Measurements from ENCODE around the gene TECPR2. TPM values are rescaled to one million over a fixed set of nuclear protein-coding genes. Genes with fewer than 3 reads are reported as not detected.

TECPR2 gene
- total RNA-seq, 1 experiment from 2014 or later = 29.7 TPM

DNA sequence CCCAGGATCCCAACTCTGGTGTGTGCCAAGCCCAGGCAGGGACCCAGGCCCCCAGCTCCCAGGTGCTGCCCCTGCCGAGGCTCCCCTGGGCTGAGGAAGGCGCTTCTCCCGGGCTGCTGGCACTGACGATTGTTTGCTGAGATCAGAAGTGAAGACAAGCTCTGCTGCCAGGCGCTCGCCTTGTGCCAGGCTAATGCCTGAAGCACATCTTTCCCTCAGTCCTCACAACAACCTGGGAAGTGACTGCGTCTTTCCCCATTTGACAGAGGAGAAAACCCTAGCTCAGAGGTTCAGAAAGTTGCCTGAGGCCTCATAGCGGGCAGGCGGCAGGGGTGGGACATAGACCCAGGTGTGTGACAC, 110.0 kb downstream of the TECPR2 start:
- CTCF ChIA-PET = interaction anchor here (0.6 kb wide), 1 partner anchor 10 kb away, joined by 4 read pairs; no protein-coding TSS in a partner anchor
- no TSS peak for BruUV-seq (replicated peaks)

DNA sequence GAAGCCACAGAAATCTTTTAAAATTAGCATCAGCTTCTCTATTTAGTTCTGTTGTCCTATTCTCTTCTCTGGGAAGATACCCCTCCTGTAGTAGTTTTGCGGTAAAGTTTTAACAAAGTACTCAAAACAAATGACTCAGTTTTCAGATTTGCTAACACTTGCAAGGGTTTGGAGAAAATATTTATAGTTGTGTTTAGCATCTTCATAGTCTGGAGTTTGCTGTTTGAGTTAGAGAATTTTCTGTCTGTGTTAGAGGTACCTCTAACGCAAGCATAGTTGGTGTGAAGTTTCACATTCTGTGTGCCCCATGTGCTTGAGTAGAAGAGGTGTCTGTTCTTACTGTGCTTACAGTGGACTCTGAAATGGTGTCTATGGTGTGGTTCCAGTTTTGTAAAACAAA, 110.8 kb downstream of the TECPR2 start:
- Histone ChIP-seq H2AFZ (no peak overlapping the region), H3F3A (ENCODE audit: insufficient read depth, low read depth) (peaks cover 18% of the 10 kb centered on the region), H3K4me3 (no peak overlapping the region), H3K27ac (no peak overlapping the region), H3K9me2 (ENCODE audit: insufficient read depth) (no peaks in the 10 kb centered on the region), H3K9me3 (ENCODE audit: insufficient read depth, low read depth) (peaks cover 5% of the 10 kb centered on the region), H3K4me1 (replicated peaks; ENCODE audit: insufficient read depth) (peaks cover 18% of the 10 kb centered on the region), H3K4me2 (no peak overlapping the region), H4K20me1 (ENCODE audit: insufficient read depth) (no peaks in the 10 kb centered on the region), H3K36me3 (ENCODE audit: low read depth) (peaks cover 6% of the 10 kb centered on the region), H3K27me3 (ENCODE audit: insufficient read depth, low read depth) (no peaks in the 10 kb centered on the region), H3K79me2 (ENCODE audit: low read depth) (no peaks in the 10 kb centered on the region)
- DNase-seq = no peak
- TF ChIP-seq, protein P1, sequence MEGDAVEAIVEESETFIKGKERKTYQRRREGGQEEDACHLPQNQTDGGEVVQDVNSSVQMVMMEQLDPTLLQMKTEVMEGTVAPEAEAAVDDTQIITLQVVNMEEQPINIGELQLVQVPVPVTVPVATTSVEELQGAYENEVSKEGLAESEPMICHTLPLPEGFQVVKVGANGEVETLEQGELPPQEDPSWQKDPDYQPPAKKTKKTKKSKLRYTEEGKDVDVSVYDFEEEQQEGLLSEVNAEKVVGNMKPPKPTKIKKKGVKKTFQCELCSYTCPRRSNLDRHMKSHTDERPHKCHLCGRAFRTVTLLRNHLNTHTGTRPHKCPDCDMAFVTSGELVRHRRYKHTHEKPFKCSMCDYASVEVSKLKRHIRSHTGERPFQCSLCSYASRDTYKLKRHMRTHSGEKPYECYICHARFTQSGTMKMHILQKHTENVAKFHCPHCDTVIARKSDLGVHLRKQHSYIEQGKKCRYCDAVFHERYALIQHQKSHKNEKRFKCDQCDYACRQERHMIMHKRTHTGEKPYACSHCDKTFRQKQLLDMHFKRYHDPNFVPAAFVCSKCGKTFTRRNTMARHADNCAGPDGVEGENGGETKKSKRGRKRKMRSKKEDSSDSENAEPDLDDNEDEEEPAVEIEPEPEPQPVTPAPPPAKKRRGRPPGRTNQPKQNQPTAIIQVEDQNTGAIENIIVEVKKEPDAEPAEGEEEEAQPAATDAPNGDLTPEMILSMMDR (conservative IDR thresholded peaks at IDR 0.05) = no peak
- TF ChIP-seq EZH2 (IDR thresholded peaks at IDR 0.05; ENCODE audit: low read depth) = no peak
- no TSS peak for BruUV-seq (replicated peaks)
- intact Hi-C loops (cut with micrococcal nuclease; ENCODE audit: unreplicated experiment) = no loop called here
- CTCF ChIA-PET = interaction anchor here (0.6 kb wide), 1 partner anchor 11 kb away, joined by 4 read pairs; no protein-coding TSS in a partner anchor
- POLR2A ChIA-PET (ENCODE audit: unreplicated experiment) = no interaction called here

More for the DNA sequence above, 110.0 kb downstream of the TECPR2 start:
- Histone ChIP-seq H3K27me3 (ENCODE audit: insufficient read depth, low read depth) (no peaks in the 10 kb centered on the region), H3K27ac (no peak overlapping the region), H3K36me3 (ENCODE audit: low read depth) (peaks cover 14% of the 10 kb centered on the region), H3F3A (ENCODE audit: insufficient read depth, low read depth) (peaks cover 21% of the 10 kb centered on the region), H2AFZ (no peak overlapping the region), H3K4me2 (no peak overlapping the region), H3K4me1 (replicated peaks; ENCODE audit: insufficient read depth) (peaks cover 21% of the 10 kb centered on the region), H3K79me2 (ENCODE audit: low read depth) (no peaks in the 10 kb centered on the region), H4K20me1 (ENCODE audit: insufficient read depth) (no peaks in the 10 kb centered on the region), H3K9me2 (ENCODE audit: insufficient read depth) (no peaks in the 10 kb centered on the region), H3K4me3 (no peak overlapping the region), H3K9me3 (ENCODE audit: insufficient read depth, low read depth) (peaks cover 12% of the 10 kb centered on the region)
- TF ChIP-seq, protein P1 (conservative IDR thresholded peaks at IDR 0.05) = no peak
- TF ChIP-seq EZH2 (IDR thresholded peaks at IDR 0.05; ENCODE audit: low read depth) = no peak
- intact Hi-C loops (cut with micrococcal nuclease; ENCODE audit: unreplicated experiment) = no loop called here
- no peak for DNase-seq
- POLR2A ChIA-PET (ENCODE audit: unreplicated experiment) = interaction anchor here (0.6 kb wide), 1 partner anchor 420 kb away, joined by 13 read pairs; no protein-coding TSS in a partner anchor

DNA sequence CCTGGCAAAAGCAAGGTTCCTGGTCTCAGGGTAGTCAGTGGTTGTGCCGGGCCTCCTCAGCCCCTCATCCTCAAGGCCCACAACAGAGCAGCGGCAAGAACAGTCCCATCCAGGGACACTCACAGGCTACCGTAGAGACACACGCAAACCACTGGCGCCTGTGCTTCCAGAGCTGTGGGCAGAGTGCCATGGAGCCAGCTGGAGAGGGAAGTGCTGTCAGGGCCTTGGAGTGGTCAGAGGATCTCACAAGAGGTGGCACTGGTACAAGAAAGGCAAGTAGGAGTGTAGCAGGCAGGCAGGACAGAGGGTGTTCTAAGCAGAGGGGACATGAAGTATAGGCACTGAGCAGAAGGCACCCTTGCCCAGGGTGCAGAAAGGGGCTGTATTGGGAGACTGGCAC, 112.2 kb downstream of the TECPR2 start:
- intact Hi-C loops (cut with micrococcal nuclease; ENCODE audit: unreplicated experiment) = no loop called here
- ChIA-PET POLR2A (ENCODE audit: unreplicated experiment) (interaction anchor here (0.6 kb wide), 1 partner anchor 35 kb away, joined by 3 read pairs; no protein-coding TSS in a partner anchor), CTCF (no interaction called here)
- no peaks in the 10 kb centered on the region for H3K79me2 ChIP-seq (ENCODE audit: low read depth)
- no peak overlapping the region for H3K4me2 ChIP-seq
- TF ChIP-seq, protein P1 (conservative IDR thresholded peaks at IDR 0.05) = no peak
- TF ChIP-seq EZH2 (IDR thresholded peaks at IDR 0.05; ENCODE audit: low read depth) = no peak
- BruUV-seq (replicated peaks) = no TSS peak
- no peaks in the 10 kb centered on the region for H3K36me3 ChIP-seq (ENCODE audit: low read depth)
- no peak for DNase-seq
- no peak overlapping the region for H3K27ac ChIP-seq
- no peak overlapping the region for H2AFZ ChIP-seq
- peaks cover 5% of the 10 kb centered on the region; the same call in 1 of the 2 replicates for H3F3A ChIP-seq (ENCODE audit: insufficient read depth, low read depth)
- peaks cover 4% of the 10 kb centered on the region for H3K4me1 ChIP-seq (replicated peaks; ENCODE audit: insufficient read depth)
- H4K20me1 ChIP-seq (ENCODE audit: insufficient read depth) = no peaks in the 10 kb centered on the region
- H3K9me2 ChIP-seq (ENCODE audit: insufficient read depth) = no peaks in the 10 kb centered on the region
- H3K27me3 ChIP-seq (ENCODE audit: insufficient read depth, low read depth) = no peaks in the 10 kb centered on the region
- H3K4me3 ChIP-seq = no peak overlapping the region
- no peaks in the 10 kb centered on the region for H3K9me3 ChIP-seq (ENCODE audit: insufficient read depth, low read depth)

Measured in PC-9 (cell line).